DOHH2 (cell line): ENCODE measurements around the gene SPART.

ENCODE experiments used
- H3F3A ChIP-seq: fragments of 200-600 bp; sonication (generic), shearing (Covaris generic); 2 replicates; pipeline ENCODE4 v1.6.0; 2016; ENCODE audit warnings: antibody characterized with exemption, mild to moderate bottlenecking; ENCODE audit not compliant: control insufficient read depth, insufficient read depth
- H3K27ac ChIP-seq: fragments of 200-600 bp; sonication (generic); 2 replicates; pipeline ENCODE4 v1.5.1; 2014; ENCODE audit warnings: low read depth, mild to moderate bottlenecking, low read length, moderate library complexity
- H3K27me3 ChIP-seq: fragments of 200-600 bp; sonication (generic); 2 replicates; pipeline ENCODE4 v1.6.1; 2014; ENCODE audit warnings: mild to moderate bottlenecking, low read length, mixed read lengths; ENCODE audit not compliant: control insufficient read depth
- H3K36me3 ChIP-seq: fragments of 200-600 bp; sonication (generic); 2 replicates; pipeline ENCODE4 v1.6.1; 2014; ENCODE audit warnings: mild to moderate bottlenecking, low read length, moderate library complexity, mixed read lengths; ENCODE audit not compliant: control insufficient read depth
- H3K4me1 ChIP-seq: fragments of 200-600 bp; sonication (generic); 2 replicates; pipeline ENCODE4 v1.6.1; 2014; ENCODE audit warnings: mild to moderate bottlenecking, low read length, mixed read lengths; ENCODE audit not compliant: control insufficient read depth
- H3K4me2 ChIP-seq: fragments of 200-600 bp; sonication (generic); 2 replicates; pipeline ENCODE4 v1.6.0; 2014; ENCODE audit warnings: mild to moderate bottlenecking, low read length, moderate library complexity
- H3K4me3 ChIP-seq: fragments of 200-600 bp; sonication (generic); 2 replicates; pipeline ENCODE4 v1.5.1; 2014; ENCODE audit warnings: mild to moderate bottlenecking, low read length, mixed read lengths
- H3K79me2 ChIP-seq: fragments of 200-600 bp; sonication (generic); 2 replicates; pipeline ENCODE4 v1.6.1; 2014; ENCODE audit warnings: mild to moderate bottlenecking, low read length, mixed read lengths; ENCODE audit not compliant: control insufficient read depth
- H3K9me2 ChIP-seq: fragments of 200-600 bp; sonication (generic); replicated peaks from 2 replicates; pipeline ENCODE4 v1.6.1; 2014; ENCODE audit warnings: mild to moderate bottlenecking, low read length, mixed read lengths; ENCODE audit not compliant: control insufficient read depth
- H3K9me3 ChIP-seq: fragments of 200-600 bp; sonication (generic); 2 replicates; pipeline ENCODE4 v1.6.1; 2014; ENCODE audit warnings: antibody characterized with exemption, low read length, mixed read lengths; ENCODE audit not compliant: control insufficient read depth, insufficient read depth
- H4K20me1 ChIP-seq: fragments of 200-600 bp; sonication (generic); 2 replicates; pipeline ENCODE4 v1.6.0; 2014; ENCODE audit warnings: low read depth, mild to moderate bottlenecking, antibody characterized with exemption, low read length, moderate library complexity; ENCODE audit not compliant: control insufficient read depth, insufficient read depth
- EZH2phosphoT487 ChIP-seq: fragments of 200-600 bp; sonication (generic); IDR thresholded peaks from 2 replicates; pipeline ENCODE4 v1.6.1; 2017; ENCODE audit warnings: borderline replicate concordance, mild to moderate bottlenecking, antibody characterized with exemption, low read length, moderate library complexity, mixed read lengths
- TF ChIP-seq, protein P1 (sequence below): fragments of 200-600 bp; sonication (generic); IDR thresholded peaks from one replicate; pipeline ENCODE4 v1.5.1; 2014; ENCODE audit warnings: antibody characterized with exemption, mild to moderate bottlenecking, low read depth, low read length; ENCODE audit not compliant: poor library complexity, severe bottlenecking

SPART gene

GRCh38 chr13:36275190-36276002 is 70.8 kb downstream of the SPART start:
- H3K9me2 ChIP-seq: no peaks in the 10 kb centered on the region
- H3F3A ChIP-seq: no peaks in the 10 kb centered on the region
- H3K79me2 ChIP-seq: no peaks in the 10 kb centered on the region
- no peaks in the 10 kb centered on the region for H4K20me1 ChIP-seq
- TF ChIP-seq EZH2phosphoT487: no peak
- TF ChIP-seq, protein P1, sequence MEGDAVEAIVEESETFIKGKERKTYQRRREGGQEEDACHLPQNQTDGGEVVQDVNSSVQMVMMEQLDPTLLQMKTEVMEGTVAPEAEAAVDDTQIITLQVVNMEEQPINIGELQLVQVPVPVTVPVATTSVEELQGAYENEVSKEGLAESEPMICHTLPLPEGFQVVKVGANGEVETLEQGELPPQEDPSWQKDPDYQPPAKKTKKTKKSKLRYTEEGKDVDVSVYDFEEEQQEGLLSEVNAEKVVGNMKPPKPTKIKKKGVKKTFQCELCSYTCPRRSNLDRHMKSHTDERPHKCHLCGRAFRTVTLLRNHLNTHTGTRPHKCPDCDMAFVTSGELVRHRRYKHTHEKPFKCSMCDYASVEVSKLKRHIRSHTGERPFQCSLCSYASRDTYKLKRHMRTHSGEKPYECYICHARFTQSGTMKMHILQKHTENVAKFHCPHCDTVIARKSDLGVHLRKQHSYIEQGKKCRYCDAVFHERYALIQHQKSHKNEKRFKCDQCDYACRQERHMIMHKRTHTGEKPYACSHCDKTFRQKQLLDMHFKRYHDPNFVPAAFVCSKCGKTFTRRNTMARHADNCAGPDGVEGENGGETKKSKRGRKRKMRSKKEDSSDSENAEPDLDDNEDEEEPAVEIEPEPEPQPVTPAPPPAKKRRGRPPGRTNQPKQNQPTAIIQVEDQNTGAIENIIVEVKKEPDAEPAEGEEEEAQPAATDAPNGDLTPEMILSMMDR: peak; percentile 56
- H3K27me3 ChIP-seq: no peaks in the 10 kb centered on the region
- H3K36me3 ChIP-seq: no peaks in the 10 kb centered on the region
- no peak overlapping the region for H3K4me2 ChIP-seq
- H3K4me1 ChIP-seq: no peaks in the 10 kb centered on the region
- no peak overlapping the region for H3K27ac ChIP-seq
- no peaks in the 10 kb centered on the region for H3K9me3 ChIP-seq
- H3K4me3 ChIP-seq: no peak overlapping the region

GRCh38 chr13:36273431-36273830 is 72.8 kb downstream of the SPART start:
- Histone ChIP-seq H3K4me3 (no peak overlapping the region), H3K79me2 (no peaks in the 10 kb centered on the region), H3K27ac (no peak overlapping the region), H3F3A (no peaks in the 10 kb centered on the region), H4K20me1 (no peaks in the 10 kb centered on the region), H3K9me3 (no peaks in the 10 kb centered on the region), H3K4me1 (no peaks in the 10 kb centered on the region), H3K4me2 (no peak overlapping the region), H3K36me3 (no peaks in the 10 kb centered on the region), H3K27me3 (no peaks in the 10 kb centered on the region), H3K9me2 (no peaks in the 10 kb centered on the region)
- TF ChIP-seq, protein P1: no peak
- TF ChIP-seq EZH2phosphoT487: no peak

DNA sequence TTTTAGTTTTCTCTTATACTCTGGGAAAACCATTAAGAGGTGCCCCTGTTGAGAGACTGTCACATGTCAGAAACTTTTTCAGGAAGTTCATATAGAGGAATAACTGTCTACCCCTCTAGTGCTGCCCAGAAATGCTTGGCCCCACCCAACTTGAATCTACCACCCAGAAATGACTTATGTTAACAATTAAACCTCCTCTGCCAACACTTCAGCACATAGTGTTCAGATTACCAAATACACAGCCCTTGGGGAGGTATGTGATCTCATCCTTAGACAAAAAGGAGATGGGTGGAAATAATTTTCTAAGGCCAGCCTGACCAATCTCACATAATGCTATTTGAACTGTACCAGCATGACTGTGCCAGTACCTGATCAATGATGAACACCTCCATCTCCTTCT is 84.2 kb downstream of the SPART start:
- Histone ChIP-seq H3K9me2 (no peaks in the 10 kb centered on the region), H3K4me2 (no peak overlapping the region), H3K79me2 (no peaks in the 10 kb centered on the region), H3K4me3 (no peak overlapping the region), H3K27ac (no peak overlapping the region), H3F3A (no peaks in the 10 kb centered on the region), H3K9me3 (no peaks in the 10 kb centered on the region), H4K20me1 (no peaks in the 10 kb centered on the region), H3K27me3 (no peaks in the 10 kb centered on the region), H3K4me1 (no peaks in the 10 kb centered on the region), H3K36me3 (no peaks in the 10 kb centered on the region)
- no peak for TF ChIP-seq EZH2phosphoT487
- TF ChIP-seq, protein P1: no peak
